GM12878 (cell line): Measurements from ENCODE around the gene PDXDC1. TPM values are rescaled to one million over a fixed set of nuclear protein-coding genes. Genes with fewer than 3 reads are reported as not detected.

ENCODE experiments used
- ATAC-seq: fragments of 200-7000 bp; cut with Tn5 transposase; 3 replicates; pipeline ENCODE4 v1.9.1; 2020; ENCODE audit warnings: mild to moderate bottlenecking, moderate library complexity
- BruUV-seq: library from RNA; stranded (reverse); fragments of 400-500 nt; replicated peaks from 2 replicates; lab custom pipeline; 2021; lab: Mats Ljungman, UMichigan
- CTCF ChIA-PET: fragments of 300-600 bp; sonication (Branson Sonifier 250); formaldehyde crosslinking; extraction: SDS; loops from one replicate; lab custom pipeline; 2021; ENCODE audit warnings: inconsistent platforms; lab: Yijun Ruan, JAX
- POLR2A ChIA-PET: fragments of 350-600 bp; formaldehyde crosslinking; extraction: SDS; loops from one replicate; lab custom pipeline; 2021; ENCODE audit warnings: inconsistent platforms; lab: Charles Lee
- RAD21 ChIA-PET: fragments of 300-600 bp; sonication (Branson Sonifier 250); formaldehyde crosslinking; loops from one replicate; lab custom pipeline; 2023; ENCODE audit warnings: antibody characterized with exemption; ENCODE audit not compliant: unreplicated experiment; lab: Charles Lee
- SMC1A ChIA-PET: fragments of 300-600 bp; sonication (Branson Sonifier 250); formaldehyde crosslinking; loops from one replicate; lab custom pipeline; 2023; ENCODE audit not compliant: unreplicated experiment, uncharacterized antibody; lab: Charles Lee
- DNase-seq: peaks from one replicate; pipeline ENCODE4 v3.0.0-alpha.2; 2011; ENCODE audit warnings: low read depth, low spot score
- FAIRE-seq: peaks from 3 replicates; lab custom pipeline; 2011; peaks lifted over from hg19 to GRCh38; lab: Jason Lieb, UNC
- H2AFZ ChIP-seq: 2 replicates; pipeline ENCODE4 v1.6.0; 2011; ENCODE audit warnings: low read depth, low read length, control low read depth; ENCODE audit not compliant: control insufficient read depth
- H3K27ac ChIP-seq: 2 replicates; pipeline ENCODE4 v1.5.1; 2011; ENCODE audit warnings: control low read depth; ENCODE audit not compliant: control insufficient read depth, insufficient read depth
- H3K27me3 ChIP-seq, 2 experiments: replicated peaks in 1 of 2; 2 replicates each; pipeline versions ENCODE4 v1.6.0 to v1.6.1; 2011; ENCODE audit warnings: low read length in 1 of 2; ENCODE audit not compliant: control insufficient read depth in 2 of 2, insufficient read depth in 2 of 2
- H3K36me3 ChIP-seq, 2 experiments: 2 replicates each; pipeline ENCODE4 v1.5.1; 2011; ENCODE audit warnings: low read length in 1 of 2; ENCODE audit not compliant: control insufficient read depth in 2 of 2, insufficient read depth in 2 of 2
- H3K4me1 ChIP-seq: 2 replicates; pipeline ENCODE4 v1.6.1; 2011; ENCODE audit warnings: mild to moderate bottlenecking, low read length, moderate library complexity, mixed read lengths; ENCODE audit not compliant: control insufficient read depth, insufficient read depth
- H3K4me2 ChIP-seq: 2 replicates; pipeline ENCODE4 v1.6.0; 2011; ENCODE audit warnings: control low read depth; ENCODE audit not compliant: control insufficient read depth, insufficient read depth
- H3K4me3 ChIP-seq: fragments of 200-600 bp; sonication (generic); 2 replicates; pipeline ENCODE4 v1.5.1; 2016
- H3K79me2 ChIP-seq: 2 replicates; pipeline ENCODE4 v1.6.0; 2011; ENCODE audit warnings: low read length; ENCODE audit not compliant: control insufficient read depth, insufficient read depth
- H3K9ac ChIP-seq: 2 replicates; pipeline ENCODE4 v1.8.0; 2011; ENCODE audit warnings: low read length, control low read depth, mixed read lengths; ENCODE audit not compliant: control insufficient read depth, insufficient read depth
- H3K9me3 ChIP-seq: replicated peaks from 3 replicates; pipeline ENCODE4 v1.5.1; 2011; ENCODE audit warnings: mild to moderate bottlenecking, low read length; ENCODE audit not compliant: control insufficient read depth, insufficient read depth
- H4K20me1 ChIP-seq: 2 replicates; pipeline ENCODE4 v1.6.0; 2011; ENCODE audit not compliant: control insufficient read depth, insufficient read depth
- CBFB ChIP-seq: IDR thresholded peaks from 2 replicates; pipeline ENCODE4 v1.6.1; 2016; ENCODE audit warnings: antibody characterized with exemption, low read depth
- E2F8 ChIP-seq: fragments of 450-650 bp; IDR thresholded peaks from 2 replicates; pipeline ENCODE4 v1.6.1; 2018; ENCODE audit warnings: mild to moderate bottlenecking, low read depth, moderate library complexity; ENCODE audit not compliant: partially characterized antibody
- EGR1 ChIP-seq, 2 experiments: IDR thresholded peaks; 1 replicate in 1 of 2; 2 replicates in 1 of 2; pipeline ENCODE4 v1.6.1; 2011 to 2012; ENCODE audit warnings: low read depth in 2 of 2, low read length in 2 of 2, borderline replicate concordance in 1 of 2, mild to moderate bottlenecking in 1 of 2, moderate library complexity in 1 of 2
- FOXM1 ChIP-seq: IDR thresholded peaks from 2 replicates; pipeline ENCODE4 v1.6.1; 2012; ENCODE audit warnings: low read depth, mild to moderate bottlenecking, inconsistent platforms, low read length, moderate library complexity
- GATAD2B ChIP-seq: fragments of 450-650 bp; conservative IDR thresholded peaks from 2 replicates; pipeline ENCODE4 v1.6.1; 2017; ENCODE audit warnings: low read depth, mild to moderate bottlenecking, moderate library complexity
- IRF5 ChIP-seq: fragments of 450-650 bp; IDR thresholded peaks from 2 replicates; pipeline ENCODE4 v1.6.1; 2017; ENCODE audit warnings: borderline replicate concordance
- JUND ChIP-seq: IDR thresholded peaks from 2 replicates; pipeline ENCODE4 v1.6.1; 2012; ENCODE audit warnings: low read depth, mild to moderate bottlenecking, low read length, improper control_type of control experiment, moderate library complexity
- KDM1A ChIP-seq: fragments of 200-600 bp; sonication (generic); IDR thresholded peaks from 2 replicates; pipeline ENCODE4 v1.6.1; 2016; ENCODE audit warnings: borderline replicate concordance
- MAX ChIP-seq: IDR thresholded peaks from 2 replicates; pipeline ENCODE4 v1.6.1; 2012; ENCODE audit warnings: low read depth, low read length, improper control_type of control experiment
- NFYB ChIP-seq: IDR thresholded peaks from 2 replicates; pipeline ENCODE4 v1.6.1; 2011; ENCODE audit warnings: low read depth, mild to moderate bottlenecking, low read length, improper control_type of control experiment, moderate library complexity; ENCODE audit not compliant: insufficient read depth
- POLR2AphosphoS5 ChIP-seq: IDR thresholded peaks from 2 replicates; pipeline ENCODE4 v1.6.1; 2011; ENCODE audit warnings: mild to moderate bottlenecking, low read length, inconsistent platforms
- RAD51 ChIP-seq: fragments of 450-650 bp; IDR thresholded peaks from 2 replicates; pipeline ENCODE4 v1.6.1; 2016; ENCODE audit warnings: moderate library complexity, mild to moderate bottlenecking, inconsistent platforms
- RB1 ChIP-seq: fragments of 450-650 bp; formaldehyde crosslinking; IDR thresholded peaks from 2 replicates; pipeline ENCODE4 v1.6.1; 2017; ENCODE audit warnings: mild to moderate bottlenecking, borderline replicate concordance
- RCOR1 ChIP-seq: conservative IDR thresholded peaks from 2 replicates; pipeline ENCODE4 v1.6.1; 2012; ENCODE audit warnings: low read depth, low read length, improper control_type of control experiment
- SIN3A ChIP-seq: IDR thresholded peaks from 2 replicates; pipeline ENCODE4 v1.6.1; 2012; ENCODE audit warnings: low read depth, low read length, improper control_type of control experiment
- SIX5 ChIP-seq: IDR thresholded peaks from 2 replicates; pipeline ENCODE4 v1.6.1; 2011; ENCODE audit warnings: mild to moderate bottlenecking, low read depth, low read length, moderate library complexity; ENCODE audit not compliant: severe bottlenecking
- SMAD1 ChIP-seq: fragments of 450-650 bp; IDR thresholded peaks from 2 replicates; pipeline ENCODE4 v1.6.1; 2018; ENCODE audit warnings: mild to moderate bottlenecking, low read depth; ENCODE audit not compliant: partially characterized antibody
- SRF ChIP-seq, 2 experiments: IDR thresholded peaks; 2 replicates each; pipeline ENCODE4 v1.6.1; 2011; ENCODE audit warnings: low read depth in 2 of 2, low read length in 2 of 2, mild to moderate bottlenecking in 1 of 2, moderate library complexity in 1 of 2
- STAT1 ChIP-seq: fragments of 450-650 bp; conservative IDR thresholded peaks from 2 replicates; pipeline ENCODE4 v1.6.1; 2014; ENCODE audit warnings: antibody characterized with exemption, mild to moderate bottlenecking
- ZNF207 ChIP-seq: fragments of 450-650 bp; IDR thresholded peaks from 2 replicates; pipeline ENCODE4 v1.6.1; 2014; ENCODE audit warnings: antibody characterized with exemption, mild to moderate bottlenecking, borderline replicate concordance
- WGBS: methylation state at CpG from one replicate; pipeline ENCODE4 v1.1.6; 2016; ENCODE audit warnings: low lambda C conversion rate; ENCODE audit not compliant: insufficient replicate concordance, insufficient coverage; ENCODE audit errors: missing lambda C conversion rate; 5-methylcytosine and 5-hydroxymethylcytosine counted together
- in situ Hi-C: fragments of 300-500 bp; cut with MboI; formaldehyde crosslinking; loops from 9 replicates; pipeline ENCODE4 v1.14.3; 2018; ENCODE audit warnings: mixed read lengths
- intact Hi-C: fragments of 100-400 bp; cut with micrococcal nuclease; formaldehyde crosslinking; loops from one replicate; pipeline ENCODE4 v1.14.2; 2022; ENCODE audit not compliant: unreplicated experiment
- polyA plus RNA-seq, 11 experiments: library from polyadenylated mRNA; depleted of rRNA in 4 of 11; unstranded in 6 of 11; stranded (reverse) in 5 of 11; fragments of >200 nt; fragmentation: Nextera tagmentation in 4 of 11; fragmentation: Illumina TruSeq in 1 of 11; extraction: Ambion mirVana in 4 of 11; extraction: Trizol in 1 of 11; gene quantifications; 1 replicate in 1 of 11; 2 replicates in 10 of 11; pipeline versions ENCODE4 v1.2.1 to v1.2.3, GENCODE V29; 2011 to 2016; ENCODE audit warnings: inconsistent platforms in 2 of 11, missing spikeins in 2 of 11, low read depth in 1 of 11
- total RNA-seq, 4 experiments: library from RNA; depleted of rRNA in 3 of 4; stranded (reverse); fragments of >200 nt in 3 of 4; fragmentation: Illumina TruSeq in 1 of 4; extraction: Trizol in 1 of 4; gene quantifications; 2 replicates each; pipeline versions ENCODE4 v1.2.1 to v1.2.3, GENCODE V29; 2013 to 2021

The PDXDC1 gene
- total and polyA plus RNA-seq, 10 of the 15 experiments (the other 5 are each of a cell fraction or from before 2014, with no cell fraction given): 6.1 to 78.2 (median 53.8) TPM

- H2AFZ ChIP-seq: no peak overlapping the region; the same call in 1 of the 2 replicates
- FAIRE-seq: no peak
- no peak overlapping the region for H3K4me2 ChIP-seq
- RAD21 ChIA-PET: no interaction called here
- 42% methylated on average over 11 of the region's 11 CpGs for WGBS
- H4K20me1 ChIP-seq: no peaks in the 10 kb centered on the region
- no peak overlapping the region for H3K27ac ChIP-seq
- POLR2A ChIA-PET: no interaction called here
- CTCF ChIA-PET: no interaction called here
- H3K4me3 ChIP-seq: no peak overlapping the region
- H3K9ac ChIP-seq: no peak overlapping the region
- no peaks in the 10 kb centered on the region for H3K9me3 ChIP-seq
- intact Hi-C loops: no loop called here
- in situ Hi-C loops: no loop called here
- SMC1A ChIA-PET: interaction anchor here (0.7 kb wide), 1 partner anchor 13 kb away, joined by 3 read pairs; the partner anchor contains the start of gene PDXDC1
- H3K36me3 ChIP-seq: no peaks in the 10 kb centered on the region
- ATAC-seq: no peak
- no peaks in the 10 kb centered on the region for H3K79me2 ChIP-seq
- peaks cover 0 to 3% of the 10 kb centered on the region in 2 experiments; a peak in 2 of 4 replicates for H3K27me3 ChIP-seq
- DNase-seq: no peak
- no TSS peak for BruUV-seq
- H3K4me1 ChIP-seq: no peaks in the 10 kb centered on the region
- TF ChIP-seq SIN3A (no peak), SRF (IDR thresholded peaks at IDR 0.05; ENCODE audit: low read depth in 2 of 2, low read length in 2 of 2) (no peak), CBFB (no peak), NFYB (no peak), RAD51 (no peak), SIX5 (no peak), FOXM1 (no peak), GATAD2B (no peak), E2F8 (no peak), ZNF207 (no peak), KDM1A (no peak), MAX (no peak), EGR1 (IDR thresholded peaks at IDR 0.05; ENCODE audit: borderline replicate concordance in 1 of 2, low read depth in 2 of 2, low read length in 2 of 2) (no peak), RB1 (no peak), SMAD1 (no peak), IRF5 (no peak), POLR2AphosphoS5 (no peak), RCOR1 (no peak), STAT1 (no peak), JUND (no peak)
Measured at GRCh38 chr16:14961405-14962186, 13.2 kb upstream of the PDXDC1 start.
